ENCODE measurements around the gene USP12.
"Not testable (repeated sequence)": the region's sequence is repeated elsewhere in the genome, so short reads cannot be mapped to it uniquely, and the experiment has no call there.

- TF ChIP-seq POLR2A, CTCF (IDR thresholded peaks at IDR 0.05): not testable (repeated sequence)
Observed at GRCh38 chr13:27218861-27219260, 47.2 kb upstream of the USP12 start.

All from Peyer's patch (tissue), 4 donors.